ENCODE results near the gene MAST4.

DNA sequence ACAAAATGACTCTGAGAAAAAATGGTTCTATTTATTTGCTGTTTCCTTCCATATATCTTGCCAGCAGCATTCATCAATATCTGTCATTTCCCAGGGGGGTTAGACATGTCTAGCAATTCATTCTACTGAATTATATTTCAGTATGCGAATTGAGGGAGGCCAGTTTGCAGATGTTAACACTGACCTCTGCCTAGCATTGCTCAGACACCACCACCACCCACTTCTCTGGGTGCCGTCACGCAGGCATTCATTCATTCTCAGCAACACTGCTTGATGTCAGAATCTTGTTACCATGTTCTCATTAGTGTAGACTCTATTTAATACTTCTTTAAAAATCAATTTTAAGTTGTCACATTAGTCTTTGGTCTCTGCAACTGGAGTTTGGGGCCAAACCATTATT, 181.7 kb downstream of the MAST4 start:
- TF ChIP-seq, protein P1, sequence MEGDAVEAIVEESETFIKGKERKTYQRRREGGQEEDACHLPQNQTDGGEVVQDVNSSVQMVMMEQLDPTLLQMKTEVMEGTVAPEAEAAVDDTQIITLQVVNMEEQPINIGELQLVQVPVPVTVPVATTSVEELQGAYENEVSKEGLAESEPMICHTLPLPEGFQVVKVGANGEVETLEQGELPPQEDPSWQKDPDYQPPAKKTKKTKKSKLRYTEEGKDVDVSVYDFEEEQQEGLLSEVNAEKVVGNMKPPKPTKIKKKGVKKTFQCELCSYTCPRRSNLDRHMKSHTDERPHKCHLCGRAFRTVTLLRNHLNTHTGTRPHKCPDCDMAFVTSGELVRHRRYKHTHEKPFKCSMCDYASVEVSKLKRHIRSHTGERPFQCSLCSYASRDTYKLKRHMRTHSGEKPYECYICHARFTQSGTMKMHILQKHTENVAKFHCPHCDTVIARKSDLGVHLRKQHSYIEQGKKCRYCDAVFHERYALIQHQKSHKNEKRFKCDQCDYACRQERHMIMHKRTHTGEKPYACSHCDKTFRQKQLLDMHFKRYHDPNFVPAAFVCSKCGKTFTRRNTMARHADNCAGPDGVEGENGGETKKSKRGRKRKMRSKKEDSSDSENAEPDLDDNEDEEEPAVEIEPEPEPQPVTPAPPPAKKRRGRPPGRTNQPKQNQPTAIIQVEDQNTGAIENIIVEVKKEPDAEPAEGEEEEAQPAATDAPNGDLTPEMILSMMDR (IDR thresholded peaks at IDR 0.05; ENCODE audit: low read depth, low read length): no peak
- no peak for TF ChIP-seq EZH2phosphoT487 (IDR thresholded peaks at IDR 0.05; ENCODE audit: low read depth)

Data from OCI-LY3 (cell line).